ENCODE results near the gene SYNDIG1. TPM values are rescaled to one million over a fixed set of nuclear protein-coding genes. Genes with fewer than 3 reads are reported as not detected.

The SYNDIG1 gene
- polyA plus RNA-seq, 1 of the 3 experiments (the other 2 are of a cell fraction): not detected

DNA sequence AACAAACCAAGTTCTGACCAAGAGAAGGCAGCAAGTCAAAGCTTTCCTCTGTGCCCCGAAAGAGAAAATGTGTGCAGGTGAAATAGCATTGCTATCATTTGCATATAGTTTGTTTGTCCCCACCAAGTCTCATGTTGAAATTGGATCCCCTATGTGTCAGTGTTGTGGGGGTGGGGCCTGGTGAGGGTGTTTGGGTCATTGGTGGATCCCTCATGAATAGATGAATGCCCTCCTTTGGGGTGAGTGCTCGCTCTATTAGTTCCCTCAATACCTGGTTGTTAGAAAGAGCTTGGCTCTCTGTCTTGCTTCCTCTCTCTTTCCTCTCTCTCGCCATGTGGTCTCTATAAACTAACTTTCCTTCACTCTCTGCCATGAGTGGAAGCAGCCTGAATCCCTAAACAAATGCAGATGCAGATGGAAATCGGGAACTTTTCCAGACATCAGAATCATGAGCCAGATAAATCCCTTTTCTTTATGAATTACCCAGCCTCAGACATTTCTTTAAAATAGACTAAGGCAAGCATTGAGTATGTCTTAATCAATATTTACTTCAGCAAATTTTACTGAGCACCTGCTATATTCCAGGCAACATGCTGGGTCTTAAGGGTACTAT lies 43.8 kb upstream of the SYNDIG1 start:
- no peaks in the 10 kb centered on the region for H3K79me2 ChIP-seq (ENCODE audit: insufficient read depth)
- no peaks in the 10 kb centered on the region for H3K36me3 ChIP-seq (replicated peaks in 1 of 2; ENCODE audit: control insufficient read depth in 1 of 2, insufficient read depth in 2 of 2, low read length in 1 of 2)
- H3K4me3 ChIP-seq (ENCODE audit: low read depth in 2 of 2, low read length in 1 of 2): no peak overlapping the region
- H2AFZ ChIP-seq (ENCODE audit: low read depth): no peak overlapping the region
- peaks cover 0 to 2% of the 10 kb centered on the region in 2 experiments; a peak in 1 of 4 replicates for H3K4me1 ChIP-seq (ENCODE audit: control insufficient read depth in 1 of 2, insufficient read depth in 2 of 2, low read depth in 1 of 2, low read length in 1 of 2)
- ChIA-PET CTCF (interaction anchor here (0.9 kb wide), 1 partner anchor 9 kb away, joined by 3 read pairs; no protein-coding TSS in a partner anchor), POLR2A (interaction anchor here (0.6 kb wide), 1 partner anchor 8 kb away, joined by 3 read pairs; no protein-coding TSS in a partner anchor)
- no peak overlapping the region for H3K9ac ChIP-seq
- no peaks in the 10 kb centered on the region; the same call in 1 of the 2 replicates for H3K27me3 ChIP-seq (ENCODE audit: insufficient read depth)
- TF ChIP-seq TAF1 (IDR thresholded peaks at IDR 0.05; ENCODE audit: borderline replicate concordance, low read depth, low read length): no peak
- no peak for TF ChIP-seq JUND (IDR thresholded peaks at IDR 0.05)
- no peak overlapping the region for H3K4me2 ChIP-seq
- no peaks in the 10 kb centered on the region for H3F3A ChIP-seq (replicated peaks; ENCODE audit: insufficient read depth)
- H3K9me2 ChIP-seq: no peaks in the 10 kb centered on the region
- no peaks in the 10 kb centered on the region for H4K20me1 ChIP-seq (ENCODE audit: insufficient read depth)
- no peak for DNase-seq
- WGBS (ENCODE audit: low lambda C conversion rate): 18% methylated on average over 4 of the region's 4 CpGs
- H3K9me3 ChIP-seq: no peaks in the 10 kb centered on the region
- no peak overlapping the region for H3K27ac ChIP-seq (ENCODE audit: low read depth in 2 of 2, low read length in 1 of 2)

DNA sequence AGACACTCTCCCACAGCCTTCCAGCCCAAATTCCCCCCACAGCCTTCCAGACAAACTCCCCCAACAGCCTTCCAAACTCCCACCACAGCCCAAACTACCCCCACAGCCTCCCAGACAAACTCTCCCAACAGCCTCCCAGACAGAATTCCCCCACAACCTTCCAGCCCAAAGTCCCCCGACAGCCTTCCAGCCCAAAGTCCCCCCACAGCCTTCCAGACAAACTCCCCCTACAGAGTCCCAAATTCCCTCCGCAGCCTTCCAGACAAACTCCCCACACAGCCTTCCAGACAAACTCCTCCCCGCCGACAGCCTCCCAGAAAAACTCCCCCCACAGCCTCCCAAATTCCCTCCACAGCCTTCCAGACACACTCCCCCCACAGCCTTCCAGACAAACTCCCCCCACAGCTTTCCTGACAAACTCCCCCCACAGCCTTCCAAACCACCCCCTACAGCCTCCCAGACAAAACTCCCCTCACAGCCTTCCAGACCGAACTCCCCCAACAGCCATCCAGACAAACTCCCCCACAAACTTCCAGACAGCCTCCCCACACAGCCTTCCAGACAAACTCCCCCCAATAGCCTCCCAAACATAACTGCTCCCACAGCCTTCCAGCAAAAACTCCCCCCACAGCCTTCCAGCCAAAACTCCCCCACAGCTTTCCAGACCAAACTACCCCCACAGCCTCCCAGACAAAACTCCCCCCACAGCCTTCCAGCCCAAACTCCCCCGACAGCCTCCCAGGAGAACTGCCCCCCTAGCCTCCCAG lies 38.0 kb upstream of the SYNDIG1 start:
- Histone ChIP-seq H3K27ac (ENCODE audit: low read depth in 2 of 2, low read length in 1 of 2) (no peak overlapping the region), H3K36me3 (replicated peaks in 1 of 2; ENCODE audit: control insufficient read depth in 1 of 2, insufficient read depth in 2 of 2, low read length in 1 of 2) (no peaks in the 10 kb centered on the region), H3K4me2 (no peak overlapping the region), H4K20me1 (ENCODE audit: insufficient read depth) (0 out of 2 replicates have a peak, but pooled peaks cover 2% of the 10 kb centered on the region), H3K4me3 (ENCODE audit: low read depth in 2 of 2, low read length in 1 of 2) (no peak overlapping the region), H3K27me3 (ENCODE audit: insufficient read depth) (no peaks in the 10 kb centered on the region; the same call in 1 of the 2 replicates), H3F3A (replicated peaks; ENCODE audit: insufficient read depth) (no peaks in the 10 kb centered on the region), H3K9me2 (no peaks in the 10 kb centered on the region), H3K9ac (no peak overlapping the region), H3K79me2 (ENCODE audit: insufficient read depth) (no peaks in the 10 kb centered on the region), H3K9me3 (no peaks in the 10 kb centered on the region), H2AFZ (ENCODE audit: low read depth) (no peak overlapping the region), H3K4me1 (ENCODE audit: control insufficient read depth in 1 of 2, insufficient read depth in 2 of 2, low read depth in 1 of 2, low read length in 1 of 2) (no peaks in the 10 kb centered on the region)
- WGBS (ENCODE audit: low lambda C conversion rate): 50% methylated on average over 6 of the region's 6 CpGs
- CTCF ChIA-PET: no interaction called here
- DNase-seq: no peak
- TF ChIP-seq RFX5 (IDR thresholded peaks at IDR 0.05; ENCODE audit: low read length): no peak
- POLR2A ChIA-PET: interaction anchor here (0.6 kb wide), 1 partner anchor 26 kb away, joined by 3 read pairs; no protein-coding TSS in a partner anchor

DNA sequence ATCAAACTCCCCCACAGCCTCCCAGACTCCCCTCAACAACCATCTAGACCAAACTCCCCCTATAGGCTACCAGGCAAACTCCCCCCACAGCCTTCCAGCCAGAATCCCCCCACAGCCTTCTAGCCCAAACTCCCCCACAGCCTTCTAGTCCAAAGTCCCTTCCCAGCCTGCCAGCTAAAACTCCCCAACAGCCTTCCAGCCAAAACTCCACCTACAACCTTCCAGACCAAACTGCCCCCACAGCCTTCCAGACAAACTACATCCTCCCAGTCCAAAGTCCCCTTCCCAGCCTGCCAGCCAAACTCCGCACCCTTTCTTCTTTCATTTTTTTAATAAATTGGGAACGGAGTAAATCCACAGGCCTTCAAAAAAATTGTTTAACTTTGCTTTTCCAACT lies 37.4 kb upstream of the SYNDIG1 start:
- H2AFZ ChIP-seq (ENCODE audit: low read depth): no peak overlapping the region
- no peaks in the 10 kb centered on the region for H3K36me3 ChIP-seq (replicated peaks in 1 of 2; ENCODE audit: control insufficient read depth in 1 of 2, insufficient read depth in 2 of 2, low read length in 1 of 2)
- no peaks in the 10 kb centered on the region for H3K79me2 ChIP-seq (ENCODE audit: insufficient read depth)
- no peak overlapping the region for H3K9ac ChIP-seq
- H3K9me2 ChIP-seq: no peaks in the 10 kb centered on the region
- DNase-seq: no peak
- H3K4me3 ChIP-seq (ENCODE audit: low read depth in 2 of 2, low read length in 1 of 2): no peak overlapping the region
- 0 out of 2 replicates have a peak, but pooled peaks cover 2% of the 10 kb centered on the region for H4K20me1 ChIP-seq (ENCODE audit: insufficient read depth)
- ChIA-PET POLR2A (interaction anchor here (0.6 kb wide), 1 partner anchor 26 kb away, joined by 3 read pairs; no protein-coding TSS in a partner anchor), CTCF (no interaction called here)
- no peak for TF ChIP-seq SMC3 (IDR thresholded peaks at IDR 0.05; ENCODE audit: low read depth, low read length)
- no peak overlapping the region for H3K4me2 ChIP-seq
- no peaks in the 10 kb centered on the region for H3F3A ChIP-seq (replicated peaks; ENCODE audit: insufficient read depth)
- no peaks in the 10 kb centered on the region for H3K4me1 ChIP-seq (ENCODE audit: control insufficient read depth in 1 of 2, insufficient read depth in 2 of 2, low read depth in 1 of 2, low read length in 1 of 2)
- WGBS (ENCODE audit: low lambda C conversion rate): 42% methylated on average over 2 of the region's 2 CpGs
- H3K9me3 ChIP-seq: no peaks in the 10 kb centered on the region
- no peaks in the 10 kb centered on the region; the same call in 1 of the 2 replicates for H3K27me3 ChIP-seq (ENCODE audit: insufficient read depth)
- no peak overlapping the region for H3K27ac ChIP-seq (ENCODE audit: low read depth in 2 of 2, low read length in 1 of 2)

All from SK-N-SH (cell line).